ENCODE data around the gene FHAD1. TPM values are rescaled to one million over a fixed set of nuclear protein-coding genes. Genes with fewer than 3 reads are reported as not detected.

Gene FHAD1
- total RNA-seq, 2 donors from 2014 or later, result 0.27 to 6.5 TPM

DNA sequence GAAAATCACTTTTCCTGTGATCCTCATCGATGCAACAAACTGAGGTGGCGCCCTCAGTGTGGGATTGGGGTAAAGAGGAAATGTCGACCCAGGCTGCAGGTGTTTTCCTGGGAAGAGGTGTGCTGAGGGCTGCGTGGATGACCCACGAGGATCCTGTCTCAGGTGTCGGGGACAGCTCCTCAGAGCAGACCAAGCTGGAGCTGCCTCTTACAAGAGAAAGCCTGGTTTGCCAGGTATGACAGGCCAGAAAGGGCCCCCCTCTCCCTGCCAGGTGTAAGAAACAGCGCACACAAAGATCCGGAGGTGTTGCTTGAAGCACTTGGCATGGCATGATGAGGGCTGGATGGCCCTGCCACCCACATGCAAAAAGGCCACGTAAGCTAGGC, 12.6 kb downstream of the FHAD1 start:
- Histone ChIP-seq H3K4me1 (replicated peaks) (no peaks in the 10 kb centered on the region), H3K4me3 (no peak overlapping the region), H3K27me3 (replicated peaks; ENCODE audit: insufficient read depth) (no peaks in the 10 kb centered on the region), H3K36me3 (no peaks in the 10 kb centered on the region), H3K9me3 (no peaks in the 10 kb centered on the region), H3K27ac (no peak overlapping the region)
- no peak for DNase-seq (ENCODE audit: low spot score)
- intact Hi-C loops (cut with DNase I), result no loop called here
- no peak for TF ChIP-seq POLR2A (IDR thresholded peaks at IDR 0.05)
- no peak for TF ChIP-seq POLR2AphosphoS5 (IDR thresholded peaks at IDR 0.05)
- TF ChIP-seq, protein P1, sequence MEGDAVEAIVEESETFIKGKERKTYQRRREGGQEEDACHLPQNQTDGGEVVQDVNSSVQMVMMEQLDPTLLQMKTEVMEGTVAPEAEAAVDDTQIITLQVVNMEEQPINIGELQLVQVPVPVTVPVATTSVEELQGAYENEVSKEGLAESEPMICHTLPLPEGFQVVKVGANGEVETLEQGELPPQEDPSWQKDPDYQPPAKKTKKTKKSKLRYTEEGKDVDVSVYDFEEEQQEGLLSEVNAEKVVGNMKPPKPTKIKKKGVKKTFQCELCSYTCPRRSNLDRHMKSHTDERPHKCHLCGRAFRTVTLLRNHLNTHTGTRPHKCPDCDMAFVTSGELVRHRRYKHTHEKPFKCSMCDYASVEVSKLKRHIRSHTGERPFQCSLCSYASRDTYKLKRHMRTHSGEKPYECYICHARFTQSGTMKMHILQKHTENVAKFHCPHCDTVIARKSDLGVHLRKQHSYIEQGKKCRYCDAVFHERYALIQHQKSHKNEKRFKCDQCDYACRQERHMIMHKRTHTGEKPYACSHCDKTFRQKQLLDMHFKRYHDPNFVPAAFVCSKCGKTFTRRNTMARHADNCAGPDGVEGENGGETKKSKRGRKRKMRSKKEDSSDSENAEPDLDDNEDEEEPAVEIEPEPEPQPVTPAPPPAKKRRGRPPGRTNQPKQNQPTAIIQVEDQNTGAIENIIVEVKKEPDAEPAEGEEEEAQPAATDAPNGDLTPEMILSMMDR (IDR thresholded peaks at IDR 0.05), result no peak
- WGBS, result 89% methylated on average over 9 of the region's 9 CpGs

DNA sequence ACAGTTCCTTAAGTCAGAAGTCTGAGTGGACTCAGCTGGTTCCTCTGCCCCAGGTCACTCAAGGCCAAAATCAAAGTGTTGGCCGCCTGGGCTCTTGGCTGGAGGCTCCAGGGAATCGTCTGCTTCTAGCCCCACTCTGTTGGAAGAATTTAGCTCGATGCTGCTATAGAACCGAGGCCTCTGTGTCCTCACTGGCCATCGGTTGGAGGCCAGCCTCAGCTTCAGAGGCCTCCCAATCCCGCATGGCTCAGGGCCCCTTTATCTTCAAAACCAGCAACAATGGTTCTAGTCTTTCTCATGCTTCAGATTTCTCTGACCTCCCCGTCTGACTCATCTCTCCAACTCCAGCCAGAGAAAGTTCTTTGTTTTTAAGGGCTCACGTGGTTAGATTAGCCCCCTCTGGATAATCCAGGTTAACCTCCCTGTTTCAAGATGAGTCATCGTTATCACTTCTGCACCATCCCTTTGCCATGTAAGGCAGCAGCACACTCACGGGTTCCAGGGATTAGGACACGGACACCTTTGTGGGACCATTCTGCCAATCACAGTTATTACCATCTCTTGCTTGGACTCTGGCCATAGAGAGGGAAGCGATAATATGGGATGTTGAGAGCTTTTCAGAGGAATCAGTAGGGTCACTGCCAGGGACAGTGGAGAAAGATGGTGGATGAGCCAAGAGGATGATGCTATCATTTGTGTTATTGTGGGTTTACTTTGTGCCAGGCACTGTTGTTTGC, 13.6 kb downstream of the FHAD1 start:
- H3K27me3 ChIP-seq (replicated peaks; ENCODE audit: insufficient read depth), result no peaks in the 10 kb centered on the region
- DNase-seq (ENCODE audit: low spot score), result no peak
- 77% methylated on average over 12 of the region's 12 CpGs for WGBS
- H3K4me3 ChIP-seq, result no peak overlapping the region
- H3K27ac ChIP-seq, result peak overlapping the region in 1 of 2 donors; percentile 30
- no peaks in the 10 kb centered on the region for H3K36me3 ChIP-seq
- TF ChIP-seq, protein P1 (IDR thresholded peaks at IDR 0.05), result no peak
- TF ChIP-seq POLR2AphosphoS5 (IDR thresholded peaks at IDR 0.05), result no peak
- TF ChIP-seq POLR2A (IDR thresholded peaks at IDR 0.05), result no peak
- H3K4me1 ChIP-seq (replicated peaks), result no peaks in the 10 kb centered on the region
- no peaks in the 10 kb centered on the region for H3K9me3 ChIP-seq
- intact Hi-C loops (cut with DNase I), result no loop called here

DNA sequence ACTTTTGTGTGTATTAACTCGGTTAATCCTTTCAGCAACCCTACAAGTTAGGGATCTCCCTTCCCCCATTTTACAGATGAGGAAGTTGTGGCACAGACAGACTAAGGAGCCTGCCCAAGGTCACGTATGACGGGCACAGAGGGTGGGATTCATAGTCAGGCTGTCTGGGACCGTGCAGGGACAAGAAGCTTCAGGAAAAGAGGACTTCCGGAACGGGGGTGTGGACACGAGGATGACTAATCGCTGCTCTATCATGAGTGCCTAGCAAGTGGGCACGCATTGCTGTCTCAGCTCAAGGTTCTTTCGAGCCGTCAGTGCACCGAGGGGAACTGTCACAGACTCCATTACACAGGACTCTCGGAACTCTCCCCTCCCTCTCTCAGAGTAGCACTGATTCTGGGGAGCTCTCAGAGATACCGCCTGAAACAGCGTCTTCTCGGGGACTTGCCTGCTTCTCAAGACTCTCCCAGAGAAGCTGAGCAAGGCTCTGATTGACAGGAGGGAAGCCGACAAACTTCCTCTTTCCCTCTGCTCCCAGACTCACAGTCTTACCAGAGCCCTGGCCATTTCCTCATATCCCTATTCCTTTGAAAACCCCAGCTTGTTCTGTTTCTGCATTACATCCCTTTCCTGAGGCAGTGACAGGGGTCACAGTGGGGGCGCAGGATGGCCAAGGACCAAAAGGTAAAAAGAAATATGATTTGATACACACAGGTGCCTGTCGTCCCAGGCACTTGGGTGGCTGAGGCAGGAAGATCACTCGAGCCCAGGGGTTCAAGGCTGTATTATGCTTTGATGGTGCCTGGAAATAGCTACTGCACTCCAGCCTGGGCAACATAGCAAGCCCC, 14.4 kb downstream of the FHAD1 start:
- WGBS, result 65% methylated on average over 20 of the region's 20 CpGs
- no peaks in the 10 kb centered on the region for H3K36me3 ChIP-seq
- DNase-seq (ENCODE audit: low spot score), result no peak
- peak overlapping the region in 1 of 2 donors; percentile 30 for H3K27ac ChIP-seq
- intact Hi-C loops (cut with DNase I), result no loop called here
- no peaks in the 10 kb centered on the region for H3K4me1 ChIP-seq (replicated peaks)
- TF ChIP-seq POLR2AphosphoS5 (IDR thresholded peaks at IDR 0.05) (no peak), POLR2A (IDR thresholded peaks at IDR 0.05) (no peak)
- TF ChIP-seq, protein P1 (IDR thresholded peaks at IDR 0.05), result no peak
- H3K27me3 ChIP-seq (replicated peaks; ENCODE audit: insufficient read depth), result no peaks in the 10 kb centered on the region
- no peak overlapping the region for H3K4me3 ChIP-seq
- H3K9me3 ChIP-seq, result no peaks in the 10 kb centered on the region

DNA sequence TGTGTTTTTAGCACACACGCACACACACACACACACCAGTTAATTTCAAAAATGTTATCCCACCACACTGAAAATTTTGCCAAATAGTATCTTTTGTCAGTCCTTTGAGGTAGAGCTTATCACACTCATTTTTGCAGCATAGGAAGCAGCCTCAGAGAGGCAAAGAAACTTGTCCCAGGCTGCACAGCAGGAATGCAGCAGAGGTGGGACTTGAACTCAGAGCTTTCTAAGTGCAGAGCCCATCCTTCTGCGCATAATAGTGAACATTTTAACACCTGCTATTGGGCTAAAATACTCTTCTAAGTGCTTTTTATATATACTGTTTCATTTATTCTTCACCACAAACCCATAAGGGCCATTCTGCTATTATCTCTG, 15.0 kb downstream of the FHAD1 start:
- Histone ChIP-seq H3K27me3 (replicated peaks; ENCODE audit: insufficient read depth) (no peaks in the 10 kb centered on the region), H3K27ac (no peak overlapping the region), H3K4me1 (replicated peaks) (no peaks in the 10 kb centered on the region), H3K4me3 (no peak overlapping the region), H3K9me3 (no peaks in the 10 kb centered on the region), H3K36me3 (no peaks in the 10 kb centered on the region)
- DNase-seq (ENCODE audit: low spot score), result no peak
- TF ChIP-seq POLR2AphosphoS5 (IDR thresholded peaks at IDR 0.05) (no peak), POLR2A (IDR thresholded peaks at IDR 0.05) (no peak)
- TF ChIP-seq, protein P1 (IDR thresholded peaks at IDR 0.05), result no peak
- 97% methylated on average over 2 of the region's 2 CpGs for WGBS
- intact Hi-C loops (cut with DNase I), result no loop called here

Measured in prostate gland (tissue), 2 donors.